Brain microvascular endothelial cell (primary cell): ENCODE data around the gene FARP1.

Experiments
- DNase-seq: peaks from one replicate; pipeline ENCODE4 v3.0.0-alpha.2; 2020
- H3K27ac ChIP-seq: fragments of 250-450 bp; sonication (Bioruptor Pico); 2 replicates; pipeline ENCODE4 v1.5.1; 2020; ENCODE audit warnings: mild to moderate bottlenecking, moderate library complexity
- H3K27me3 ChIP-seq: fragments of 250-450 bp; sonication (Bioruptor Pico); replicated peaks from 2 replicates; pipeline ENCODE4 v1.5.1; 2020; ENCODE audit warnings: mild to moderate bottlenecking
- H3K36me3 ChIP-seq: fragments of 250-450 bp; sonication (Bioruptor Pico); replicated peaks from 2 replicates; pipeline ENCODE4 v1.5.1; 2020; ENCODE audit warnings: mild to moderate bottlenecking
- H3K4me3 ChIP-seq: 2 replicates; pipeline ENCODE4 v1.5.1; 2011; ENCODE audit warnings: low read depth, mild to moderate bottlenecking, control low read depth, low read length, moderate library complexity
- CTCF ChIP-seq: IDR thresholded peaks from 2 replicates; pipeline ENCODE4 v1.5.1; 2011; ENCODE audit warnings: low read depth, mild to moderate bottlenecking, moderate library complexity, low read length, control low read depth, inconsistent platforms; ENCODE audit errors: missing control alignments
- in situ Hi-C: cut with HindIII; loops from 2 replicates; pipeline ENCODE4 v1.10.0; 2017; ENCODE audit warnings: low sequenced_read_pairs, low pct_ligation_motif_present

Gene FARP1

GRCh38 chr13:98297051-98297450 lies 154.2 kb downstream of the FARP1 start:
- no peak for DNase-seq
- Histone ChIP-seq H3K27ac (no peak overlapping the region), H3K36me3 (no peaks in the 10 kb centered on the region), H3K4me3 (no peak overlapping the region), H3K27me3 (no peaks in the 10 kb centered on the region)
- TF ChIP-seq CTCF = no peak
- in situ Hi-C loops = no loop called here

GRCh38 chr13:98297745-98298144 lies 154.9 kb downstream of the FARP1 start:
- Histone ChIP-seq H3K4me3 (no peak overlapping the region), H3K27me3 (no peaks in the 10 kb centered on the region), H3K27ac (no peak overlapping the region), H3K36me3 (no peaks in the 10 kb centered on the region)
- no peak for TF ChIP-seq CTCF
- in situ Hi-C loops = no loop called here
- no peak for DNase-seq

- Histone ChIP-seq H3K36me3 (no peaks in the 10 kb centered on the region), H3K27me3 (no peaks in the 10 kb centered on the region), H3K27ac (no peak overlapping the region), H3K4me3 (no peak overlapping the region)
- no peak for TF ChIP-seq CTCF
- DNase-seq = no peak
- in situ Hi-C loops = no loop called here
These were observed 155.7 kb downstream of the FARP1 start for GRCh38 chr13:98298599-98298998.

- TF ChIP-seq CTCF = no peak
- Histone ChIP-seq H3K4me3 (no peak overlapping the region), H3K27ac (no peak overlapping the region), H3K27me3 (no peaks in the 10 kb centered on the region), H3K36me3 (no peaks in the 10 kb centered on the region)
- in situ Hi-C loops = no loop called here
- DNase-seq = no peak
These were observed 156.5 kb downstream of the FARP1 start for GRCh38 chr13:98299235-98299965.

- in situ Hi-C loops = no loop called here
- no peak for DNase-seq
- Histone ChIP-seq H3K27me3 (no peaks in the 10 kb centered on the region), H3K27ac (no peak overlapping the region), H3K36me3 (no peaks in the 10 kb centered on the region), H3K4me3 (no peak overlapping the region)
- TF ChIP-seq CTCF = no peak
These were observed 157.1 kb downstream of the FARP1 start for GRCh38 chr13:98299966-98300350.
